Activated CD4-positive, alpha-beta memory T cell treated with anti-CD3 and anti-CD28 coated beads for 36 hours (primary cell): ENCODE data around the gene UBA52. TPM values are rescaled to one million over a fixed set of nuclear protein-coding genes. Genes with fewer than 3 reads are reported as not detected.
"Not testable (repeated sequence)": the region's sequence is repeated elsewhere in the genome, so short reads cannot be mapped to it uniquely, and the experiment has no call there.

Experiments used
- CTCF ChIA-PET: fragments of 350-600 bp; sonication (Branson Sonifier 250); formaldehyde crosslinking; loops from one replicate; lab custom pipeline; 2021; ENCODE audit warnings: antibody characterized with exemption, inconsistent platforms; lab: Charles Lee
- POLR2A ChIA-PET: fragments of 350-600 bp; sonication (Branson Sonifier 250); formaldehyde crosslinking; loops from one replicate; lab custom pipeline; 2021; ENCODE audit warnings: antibody characterized with exemption; lab: Charles Lee
- DNase-seq: peaks from one replicate; pipeline ENCODE4 v3.0.0-alpha.2; 2020
- H3K27ac Mint-ChIP-seq: one replicate; pipeline ENCODE4 v1.8.0; 2021; ENCODE audit warnings: mixed read lengths
- H3K27me3 Mint-ChIP-seq: one replicate; pipeline ENCODE4 v1.8.0; 2021; ENCODE audit warnings: mixed read lengths
- H3K36me3 Mint-ChIP-seq: one replicate; pipeline ENCODE4 v1.8.0; 2021; ENCODE audit warnings: mixed read lengths
- H3K4me1 Mint-ChIP-seq: one replicate; pipeline ENCODE4 v1.8.0; 2021; ENCODE audit warnings: low read depth, mixed read lengths
- H3K4me3 Mint-ChIP-seq: one replicate; pipeline ENCODE4 v1.8.0; 2021; ENCODE audit warnings: mild to moderate bottlenecking, mixed read lengths
- H3K9me3 Mint-ChIP-seq: one replicate; pipeline ENCODE4 v1.8.0; 2021; ENCODE audit warnings: mixed read lengths
- intact Hi-C: fragments of 100-400 bp; cut with micrococcal nuclease; formaldehyde crosslinking; loops from one replicate; pipeline ENCODE4 v1.15.1; 2023
- total RNA-seq, 2 experiments: library from RNA; stranded (reverse); gene quantifications; one replicate each; pipeline ENCODE4 v1.2.3, GENCODE V29; 2021

Gene UBA52
- total RNA-seq: 1,000 to 10,000 TPM; 1,569 to 1,601 TPM

DNA sequence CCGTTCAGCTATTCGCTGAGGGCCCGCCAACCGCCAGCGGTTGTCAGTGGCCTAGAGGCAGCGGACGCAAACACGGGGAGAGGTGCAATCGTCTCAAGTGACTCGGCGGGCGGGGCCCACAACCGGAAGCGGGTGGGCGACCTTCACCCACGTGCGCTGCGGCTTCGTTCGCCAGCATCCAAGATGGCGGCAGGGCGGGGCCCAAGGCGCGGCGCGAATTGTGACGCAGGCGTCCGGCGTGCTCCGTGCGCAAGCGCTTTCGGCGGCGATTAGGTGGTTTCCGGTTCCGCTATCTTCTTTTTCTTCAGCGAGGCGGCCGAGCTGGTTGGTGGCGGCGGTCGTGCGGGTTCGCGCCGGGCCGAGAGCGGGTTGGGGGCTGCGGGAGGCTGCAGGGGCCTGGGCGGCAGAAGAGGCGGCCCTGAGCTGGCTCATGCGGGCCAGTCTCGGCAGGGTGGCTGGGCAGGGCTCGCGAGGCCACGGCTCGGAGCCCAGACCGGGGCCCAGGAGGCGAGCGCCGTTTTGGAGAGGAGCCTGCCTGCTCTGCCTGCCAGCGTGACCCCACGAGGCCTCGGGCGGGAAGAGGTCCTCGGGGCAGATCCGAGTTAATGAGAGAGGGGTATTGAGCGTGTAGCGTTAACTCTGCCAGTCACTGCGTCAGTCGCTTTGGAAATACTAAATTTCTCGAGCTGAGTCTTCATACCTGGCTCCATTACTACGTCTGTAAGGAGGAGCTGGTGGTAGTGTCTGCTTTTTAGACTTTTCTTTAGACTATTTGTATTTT lies at the start of gene UBA52:
TSS of gene UBA52 (plus strand) at position 294 of the 781 bp plus-strand sequence. CDS start 1,444 bp downstream, outside the sequence.
- Mint-ChIP-seq H3K27me3 (no peaks in the 10 kb centered on the region), H3K27ac (peak within 1 kb of the TSS; percentile 92), H3K9me3 (no peaks in the 10 kb centered on the region), H3K4me1 (peaks cover 23% of the 10 kb centered on the region), H3K4me3 (peak within 1 kb of the TSS; percentile 91), H3K36me3 (peaks cover 54% of the 10 kb centered on the region)
- intact Hi-C loops: loop anchor here (1.0 to 2.0 kb wide), 6 partner anchors 14 to 348 kb away; partner anchors contain the start of genes COPE, DDX49, ELL and KXD1
- ChIA-PET POLR2A (interaction anchor here (0.8 to 4.3 kb wide), 9 partner anchors 12 to 348 kb away, joined by 3 to 28 read pairs (median 6); partner anchors contain the start of genes COPE, DDX49, ELL and FKBP8), CTCF (interaction anchor here (0.7 to 3.6 kb wide), 15 partner anchors 9 to 348 kb away, joined by 3 to 46 read pairs (median 5); partner anchors contain the start of genes COPE, DDX49, ELL and REX1BD)
- peak; percentile 99 for DNase-seq

DNA sequence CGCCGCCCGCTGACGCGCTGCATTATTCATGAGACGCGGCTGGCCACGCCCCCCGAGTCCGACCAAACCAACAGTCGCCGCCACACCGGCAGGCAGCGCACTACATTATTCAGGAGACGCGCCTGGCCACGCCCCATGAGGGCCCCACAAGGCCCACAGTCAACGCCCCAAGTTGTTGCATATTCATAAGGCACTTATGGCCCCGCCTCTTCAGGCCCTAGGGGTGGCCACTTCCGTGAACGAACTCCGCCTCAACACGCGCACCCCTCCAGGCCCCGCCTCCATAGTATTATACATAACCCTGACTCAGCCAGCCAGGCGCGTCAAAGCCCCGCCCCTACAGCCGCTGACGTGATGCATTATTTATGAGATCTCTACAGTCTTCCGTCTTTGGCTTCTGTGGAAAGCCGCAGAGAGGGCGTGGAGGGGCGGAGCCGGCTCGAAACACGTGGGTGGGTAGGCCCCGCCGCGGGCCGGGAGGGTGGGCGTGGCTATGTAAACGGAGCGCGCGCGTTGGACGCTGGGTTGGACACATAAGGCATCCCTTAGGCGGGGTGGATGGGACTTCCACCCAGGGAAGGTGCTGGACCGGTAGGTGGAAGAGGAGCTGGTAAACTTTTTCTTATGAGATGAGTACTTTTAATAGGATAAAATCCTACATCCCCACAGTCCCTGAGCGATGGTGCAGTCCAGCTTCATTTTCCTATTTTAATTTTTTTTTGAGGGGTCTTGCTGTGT lies 49.4 kb upstream of the UBA52 start:
- H3K36me3 Mint-ChIP-seq: no peaks in the 10 kb centered on the region
- peaks cover 16% of the 10 kb centered on the region for H3K4me1 Mint-ChIP-seq
- no peaks in the 10 kb centered on the region for H3K9me3 Mint-ChIP-seq
- H3K27ac Mint-ChIP-seq: peak overlapping the region; percentile 92
- ChIA-PET CTCF (interaction anchor here (0.8 to 4.7 kb wide), 11 partner anchors 15 to 397 kb away, joined by 3 to 91 read pairs (median 16); partner anchors contain the start of genes COPE, DDX49, FKBP8 and REX1BD), POLR2A (interaction anchor here (0.7 to 4.3 kb wide), 6 partner anchors 22 to 66 kb away, joined by 3 to 21 read pairs (median 8); partner anchors contain the start of genes FKBP8, KXD1, REX1BD and UBA52)
- no peaks in the 10 kb centered on the region for H3K27me3 Mint-ChIP-seq
- peak overlapping the region; percentile 90 for H3K4me3 Mint-ChIP-seq
- intact Hi-C loops: loop anchor here (1.0 to 2.0 kb wide), 9 partner anchors 22 to 670 kb away; partner anchors contain the start of genes BORCS8, COPE, DDX49 and KXD1
- DNase-seq: peak; percentile 100

- H3K27ac Mint-ChIP-seq: peak overlapping the region; percentile 86
- CTCF ChIA-PET: interaction anchor here (0.6 to 4.7 kb wide), 8 partner anchors 15 to 397 kb away, joined by 3 to 91 read pairs (median 21); partner anchors contain the start of genes COPE, DDX49, REX1BD and UBA52
- not testable (repeated sequence) for H3K27me3 Mint-ChIP-seq, H3K36me3 Mint-ChIP-seq, DNase-seq, H3K9me3 Mint-ChIP-seq
- H3K4me3 Mint-ChIP-seq: peak overlapping the region; percentile 90
- POLR2A ChIA-PET: interaction anchor here (1.0 to 4.3 kb wide), 6 partner anchors 11 to 66 kb away, joined by 3 to 21 read pairs (median 8); partner anchors contain the start of genes FKBP8, KXD1, REX1BD and UBA52
- intact Hi-C loops: loop anchor here (1.0 to 2.0 kb wide), 9 partner anchors 21 to 669 kb away; partner anchors contain the start of genes BORCS8, COPE, DDX49 and KXD1
- H3K4me1 Mint-ChIP-seq: peaks cover 13% of the 10 kb centered on the region
Measured at GRCh38 chr19:18522862-18523440, 48.7 kb upstream of the UBA52 start.

DNA sequence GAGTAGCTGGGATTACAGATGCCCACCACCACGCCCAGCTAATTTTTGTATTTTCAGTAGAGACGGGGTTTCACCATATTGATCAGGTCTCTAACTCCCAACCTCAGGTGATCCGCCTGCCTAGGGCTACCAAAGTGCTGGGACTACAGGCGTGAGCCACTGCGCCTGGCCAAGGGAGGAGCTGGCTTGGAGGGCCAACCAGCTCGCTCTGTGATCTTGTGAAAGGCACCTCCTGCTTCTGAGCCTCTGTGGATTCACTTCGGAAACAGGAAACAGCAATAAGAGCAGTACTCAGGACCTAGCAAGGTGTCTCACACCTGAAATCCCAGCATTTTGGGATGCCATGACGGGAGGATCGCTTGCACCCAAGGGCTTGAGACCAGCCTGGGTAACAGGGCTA lies 47.8 kb upstream of the UBA52 start:
- H3K9me3 Mint-ChIP-seq: no peaks in the 10 kb centered on the region
- intact Hi-C loops: loop anchor here (2.0 kb wide), 2 partner anchors 45 to 395 kb away; partner anchors contain the start of genes COPE and DDX49
- no peaks in the 10 kb centered on the region for H3K36me3 Mint-ChIP-seq
- ChIA-PET CTCF (interaction anchor here (0.9 to 1.0 kb wide), 2 partner anchors 54 to 62 kb away, joined by 3 read pairs; no protein-coding TSS in a partner anchor), POLR2A (interaction anchor here (1.0 to 1.1 kb wide), 2 partner anchors 10 to 48 kb away, joined by 3 read pairs; partner anchors contain the start of gene UBA52)
- no peak overlapping the region for H3K27ac Mint-ChIP-seq
- H3K4me1 Mint-ChIP-seq: peaks cover 10% of the 10 kb centered on the region
- H3K4me3 Mint-ChIP-seq: no peak overlapping the region
- DNase-seq: no peak
- H3K27me3 Mint-ChIP-seq: no peaks in the 10 kb centered on the region

DNA sequence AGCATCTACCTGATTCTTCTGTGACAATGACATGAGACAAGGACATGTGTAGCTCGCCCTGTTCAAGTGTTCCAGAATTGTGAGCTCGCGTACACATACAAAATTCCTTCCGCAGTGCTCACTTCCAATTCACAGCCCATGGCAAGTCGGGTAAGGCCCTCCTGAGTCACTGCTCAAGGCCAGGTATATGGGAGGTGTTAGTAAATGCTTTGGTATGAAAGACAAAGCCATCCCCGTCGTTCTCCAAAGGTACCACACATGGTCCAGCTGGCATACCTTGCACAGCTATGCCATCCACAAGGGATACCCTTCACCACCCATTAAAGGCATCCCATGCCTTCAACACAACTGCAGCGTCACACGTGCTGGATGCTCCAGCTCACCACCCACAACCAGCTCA lies 45.3 kb upstream of the UBA52 start:
- Mint-ChIP-seq H3K9me3 (no peaks in the 10 kb centered on the region), H3K27me3 (no peaks in the 10 kb centered on the region), H3K4me1 (peaks cover 4% of the 10 kb centered on the region), H3K27ac (no peak overlapping the region), H3K36me3 (peaks cover 2% of the 10 kb centered on the region), H3K4me3 (no peak overlapping the region)
- intact Hi-C loops: no loop called here
- ChIA-PET POLR2A (interaction anchor here (1.3 kb wide), 1 partner anchor 9 kb away, joined by 3 read pairs; no protein-coding TSS in a partner anchor), CTCF (interaction anchor here (0.6 to 0.7 kb wide), 2 partner anchors 76 to 537 kb away, joined by 3 read pairs; partner anchors contain the start of gene SLC25A42)
- no peak for DNase-seq

DNA sequence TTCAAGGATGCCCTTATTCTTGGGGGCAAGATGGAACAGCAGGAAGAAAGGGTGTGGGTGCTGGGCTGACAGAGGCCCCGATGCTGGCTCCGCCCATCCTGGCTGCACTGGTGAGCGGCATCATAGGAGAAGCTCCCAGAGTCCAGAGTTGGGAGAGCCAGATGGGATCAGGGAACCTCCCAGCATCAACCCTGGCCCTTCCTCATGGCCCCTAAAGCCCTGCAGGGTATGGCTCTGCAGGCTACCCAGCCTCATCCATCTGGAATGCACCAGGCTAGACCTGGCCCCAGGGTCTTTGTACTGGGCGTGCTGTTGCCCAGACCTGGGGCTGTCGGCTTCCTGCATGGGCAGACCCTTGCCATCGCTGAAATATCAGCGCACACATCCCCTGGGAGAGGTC lies 41.9 kb upstream of the UBA52 start:
- H3K9me3 Mint-ChIP-seq: no peaks in the 10 kb centered on the region
- no peak overlapping the region for H3K27ac Mint-ChIP-seq
- ChIA-PET POLR2A (no interaction called here), CTCF (interaction anchor here (0.6 to 1.7 kb wide), 2 partner anchors 10 to 172 kb away, joined by 4 to 6 read pairs; no protein-coding TSS in a partner anchor)
- intact Hi-C loops: no loop called here
- H3K27me3 Mint-ChIP-seq: no peaks in the 10 kb centered on the region
- no peak overlapping the region for H3K4me3 Mint-ChIP-seq
- H3K4me1 Mint-ChIP-seq: no peaks in the 10 kb centered on the region
- H3K36me3 Mint-ChIP-seq: peaks cover 13% of the 10 kb centered on the region
- DNase-seq: no peak

- Mint-ChIP-seq H3K4me1 (no peaks in the 10 kb centered on the region), H3K9me3 (no peaks in the 10 kb centered on the region), H3K27ac (no peak overlapping the region), H3K36me3 (peaks cover 16% of the 10 kb centered on the region), H3K4me3 (no peak overlapping the region), H3K27me3 (no peaks in the 10 kb centered on the region)
- no peak for DNase-seq
- POLR2A ChIA-PET: interaction anchor here (1.4 kb wide), 1 partner anchor 11 kb away, joined by 3 read pairs; no protein-coding TSS in a partner anchor
- CTCF ChIA-PET: no interaction called here
- intact Hi-C loops: no loop called here
Measured at GRCh38 chr19:18531485-18531884, 40.2 kb upstream of the UBA52 start.

DNA sequence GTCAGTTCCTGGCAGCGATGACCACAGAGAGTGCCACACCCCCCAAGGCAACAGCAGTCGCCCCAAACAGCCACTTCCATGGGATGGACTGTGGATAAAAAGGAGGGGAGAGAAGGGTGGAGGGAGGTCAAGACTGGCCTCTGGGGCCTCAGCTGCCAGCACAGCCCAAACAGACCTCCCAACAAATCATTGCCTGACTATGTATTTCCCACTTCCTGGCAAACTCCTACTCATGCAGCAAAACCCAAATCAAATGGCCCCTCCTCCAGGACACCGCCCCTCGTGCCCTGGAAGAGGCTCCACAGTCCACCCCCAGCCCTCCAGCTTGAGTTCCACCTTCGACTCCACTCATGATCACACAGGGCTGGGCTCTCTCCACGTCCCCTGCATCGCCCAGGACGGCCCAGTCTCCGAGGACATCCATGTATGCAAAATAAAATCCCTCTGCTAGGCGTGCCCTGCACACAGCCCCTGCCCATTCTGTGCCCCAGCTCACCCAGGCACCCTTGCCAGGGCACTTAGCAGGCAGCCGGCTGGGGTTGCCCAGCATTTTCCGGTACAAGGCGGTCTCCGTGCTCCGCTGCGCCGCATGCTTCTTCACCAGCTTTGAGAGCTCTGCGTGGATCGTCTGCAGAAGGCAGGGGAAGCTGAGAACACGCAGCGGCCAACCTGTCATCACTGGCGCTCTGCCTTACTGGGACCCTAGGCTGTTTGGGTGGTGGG lies 39.3 kb upstream of the UBA52 start:
- POLR2A ChIA-PET: no interaction called here
- no peaks in the 10 kb centered on the region for H3K4me1 Mint-ChIP-seq
- no peak overlapping the region for H3K27ac Mint-ChIP-seq
- intact Hi-C loops: no loop called here
- H3K36me3 Mint-ChIP-seq: peaks cover 18% of the 10 kb centered on the region
- no peaks in the 10 kb centered on the region for H3K27me3 Mint-ChIP-seq
- CTCF ChIA-PET: no interaction called here
- no peak for DNase-seq
- no peak overlapping the region for H3K4me3 Mint-ChIP-seq
- H3K9me3 Mint-ChIP-seq: no peaks in the 10 kb centered on the region

DNA sequence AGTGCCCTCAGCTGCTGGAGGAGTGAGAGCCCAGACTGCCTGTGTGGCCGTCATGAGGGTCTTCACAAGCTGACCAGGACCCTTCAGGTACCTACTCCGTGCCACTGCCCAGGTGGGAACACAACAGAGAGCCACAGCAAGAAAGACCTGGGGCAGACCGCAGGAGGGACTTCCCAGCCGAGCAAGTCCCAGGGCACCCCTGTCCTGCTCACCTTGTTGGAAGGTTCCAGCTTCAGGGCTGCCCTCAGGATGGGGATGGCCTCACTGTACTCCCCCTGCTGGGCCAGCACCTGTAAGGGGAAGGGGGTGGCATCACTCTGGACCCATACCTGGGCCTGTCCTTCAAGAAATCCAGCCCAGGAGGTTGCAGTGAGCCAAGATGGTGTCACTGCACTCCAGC lies 38.6 kb upstream of the UBA52 start:
- ChIA-PET POLR2A (interaction anchor here (0.6 kb wide), 1 partner anchor 295 kb away, joined by 3 read pairs; no protein-coding TSS in a partner anchor), CTCF (no interaction called here)
- Mint-ChIP-seq H3K27me3 (no peaks in the 10 kb centered on the region), H3K4me3 (no peak overlapping the region), H3K4me1 (no peaks in the 10 kb centered on the region), H3K9me3 (no peaks in the 10 kb centered on the region), H3K36me3 (peaks cover 24% of the 10 kb centered on the region), H3K27ac (no peak overlapping the region)
- DNase-seq: no peak
- intact Hi-C loops: no loop called here

- no peak overlapping the region for H3K27ac Mint-ChIP-seq
- no peaks in the 10 kb centered on the region for H3K9me3 Mint-ChIP-seq
- intact Hi-C loops: no loop called here
- H3K4me3 Mint-ChIP-seq: no peak overlapping the region
- ChIA-PET POLR2A (no interaction called here), CTCF (no interaction called here)
- peaks cover 5% of the 10 kb centered on the region for H3K4me1 Mint-ChIP-seq
- DNase-seq: no peak
- H3K36me3 Mint-ChIP-seq: peaks cover 30% of the 10 kb centered on the region
- H3K27me3 Mint-ChIP-seq: no peaks in the 10 kb centered on the region
Measured at GRCh38 chr19:18536475-18536874, 35.2 kb upstream of the UBA52 start.
